ENCODE measurements around the gene KLF12.

DNA sequence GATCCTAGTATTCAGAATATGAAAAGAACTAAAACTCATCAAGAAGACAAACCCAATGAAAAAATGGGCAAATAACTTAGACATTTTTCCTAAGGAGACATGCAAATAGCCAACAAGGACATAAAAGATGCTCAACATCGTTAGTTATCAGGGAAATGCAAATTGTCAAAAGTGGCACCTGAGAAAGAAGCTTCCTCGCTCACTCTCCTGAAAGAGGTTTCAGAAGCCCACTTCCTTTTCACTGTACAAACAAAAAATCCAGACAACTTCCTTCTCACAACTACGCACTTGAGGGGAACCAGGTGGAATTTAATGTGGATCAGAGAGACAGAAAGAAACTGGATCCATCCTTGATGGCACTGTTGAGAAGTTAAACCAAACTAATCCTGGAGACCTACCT is 41.5 kb downstream of the KLF12 start:
- TF ChIP-seq, protein P1, sequence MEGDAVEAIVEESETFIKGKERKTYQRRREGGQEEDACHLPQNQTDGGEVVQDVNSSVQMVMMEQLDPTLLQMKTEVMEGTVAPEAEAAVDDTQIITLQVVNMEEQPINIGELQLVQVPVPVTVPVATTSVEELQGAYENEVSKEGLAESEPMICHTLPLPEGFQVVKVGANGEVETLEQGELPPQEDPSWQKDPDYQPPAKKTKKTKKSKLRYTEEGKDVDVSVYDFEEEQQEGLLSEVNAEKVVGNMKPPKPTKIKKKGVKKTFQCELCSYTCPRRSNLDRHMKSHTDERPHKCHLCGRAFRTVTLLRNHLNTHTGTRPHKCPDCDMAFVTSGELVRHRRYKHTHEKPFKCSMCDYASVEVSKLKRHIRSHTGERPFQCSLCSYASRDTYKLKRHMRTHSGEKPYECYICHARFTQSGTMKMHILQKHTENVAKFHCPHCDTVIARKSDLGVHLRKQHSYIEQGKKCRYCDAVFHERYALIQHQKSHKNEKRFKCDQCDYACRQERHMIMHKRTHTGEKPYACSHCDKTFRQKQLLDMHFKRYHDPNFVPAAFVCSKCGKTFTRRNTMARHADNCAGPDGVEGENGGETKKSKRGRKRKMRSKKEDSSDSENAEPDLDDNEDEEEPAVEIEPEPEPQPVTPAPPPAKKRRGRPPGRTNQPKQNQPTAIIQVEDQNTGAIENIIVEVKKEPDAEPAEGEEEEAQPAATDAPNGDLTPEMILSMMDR (IDR thresholded peaks at IDR 0.05): no peak
- TF ChIP-seq POLR2AphosphoS5 (IDR thresholded peaks at IDR 0.05): no peak
- TF ChIP-seq POLR2A (IDR thresholded peaks at IDR 0.05): no peak
